K562 (cell line): ENCODE results near the gene LCP2. TPM values are rescaled to one million over a fixed set of nuclear protein-coding genes. Genes with fewer than 3 reads are reported as not detected.
A peak's percentile ranks its signal among the peaks of the same experiment; 100 is the strongest.

Experiments
- ARID3B ChIP-seq: fragments of 250-450 bp; sonication (Bioruptor Pico); IDR thresholded peaks from 2 replicates; pipeline ENCODE4 v1.4.0; 2020; ENCODE audit warnings: borderline replicate concordance
- BRCA1 ChIP-seq, 2 experiments: fragments of 450-650 bp in 1 of 2; sonication (generic) in 1 of 2; formaldehyde crosslinking in 1 of 2; IDR thresholded peaks; 2 replicates each; pipeline versions ENCODE4 v1.5.0 to v1.6.1; 2017 to 2020; ENCODE audit warnings: mild to moderate bottlenecking in 1 of 2, missing genetic modification reagents in 1 of 2
- CBX1 ChIP-seq: sonication (generic); IDR thresholded peaks from 2 replicates; pipeline ENCODE4 v1.6.1; 2016; ENCODE audit warnings: antibody characterized with exemption, low read depth, mild to moderate bottlenecking
- HDGF ChIP-seq: fragments of 450-650 bp; IDR thresholded peaks from 2 replicates; pipeline ENCODE4 v1.6.1; 2016
- KDM5B ChIP-seq: fragments of 200-600 bp; sonication (generic); IDR thresholded peaks from 2 replicates; pipeline ENCODE4 v1.6.1; 2012; ENCODE audit warnings: low read depth, mild to moderate bottlenecking, moderate library complexity, low read length, control low read depth, inconsistent platforms; ENCODE audit not compliant: insufficient replicate concordance
- L3MBTL2 ChIP-seq: fragments of 450-650 bp; IDR thresholded peaks from 2 replicates; pipeline ENCODE4 v1.6.1; 2016; ENCODE audit warnings: mild to moderate bottlenecking, moderate library complexity
- NEUROD1 ChIP-seq: fragments of 150-350 bp; IDR thresholded peaks from 2 replicates; pipeline ENCODE4 v1.6.1; 2014; ENCODE audit warnings: borderline replicate concordance, low read length, low read depth; ENCODE audit not compliant: partially characterized antibody
- NRF1 ChIP-seq, 2 experiments: fragments of 450-650 bp; IDR thresholded peaks in 1 of 2; conservative IDR thresholded peaks in 1 of 2; 2 replicates each; pipeline ENCODE4 v1.6.1; 2014; ENCODE audit warnings: mild to moderate bottlenecking in 2 of 2
- SMAD4 ChIP-seq: fragments of 250-450 bp; sonication (Bioruptor Pico); conservative IDR thresholded peaks from 2 replicates; pipeline ENCODE4 v1.8.0; 2021; ENCODE audit warnings: inconsistent platforms, mild to moderate bottlenecking, moderate library complexity
- ZBTB26 ChIP-seq: fragments of 450-650 bp; formaldehyde crosslinking; IDR thresholded peaks from 2 replicates; pipeline ENCODE4 v1.4.0; 2022; ENCODE audit warnings: missing genetic modification characterization
- ZNF282 ChIP-seq: sonication (generic); formaldehyde crosslinking; IDR thresholded peaks from 2 replicates; pipeline ENCODE4 v1.8.1; 2023; ENCODE audit warnings: missing genetic modification reagents
- ZNF639 ChIP-seq, 2 experiments: fragments of 200-800 bp in 1 of 2; sonication (Bioruptor generic) in 1 of 2; sonication (generic) in 1 of 2; formaldehyde crosslinking in 1 of 2; IDR thresholded peaks in 1 of 2; conservative IDR thresholded peaks in 1 of 2; 2 replicates each; pipeline versions ENCODE4 v1.5.0 to v1.6.1; 2016 to 2020; ENCODE audit warnings: missing compliant biosample characterization in 1 of 2, missing genetic modification characterization in 1 of 2, missing genetic modification reagents in 1 of 2
- polyA plus RNA-seq, 8 experiments: library from polyadenylated mRNA; depleted of rRNA in 4 of 8; stranded (reverse) in 5 of 8; unstranded in 3 of 8; fragments of >200 nt; fragmentation: Nextera tagmentation in 2 of 8; fragmentation: Illumina TruSeq in 1 of 8; extraction: Ambion mirVana in 2 of 8; extraction: Trizol in 1 of 8; gene quantifications; 2 replicates each; pipeline versions ENCODE4 v1.2.1 to v1.2.3, GENCODE V29; 2011 to 2014; ENCODE audit warnings: inconsistent platforms in 1 of 8, missing spikeins in 1 of 8
- total RNA-seq, 7 experiments: library from RNA; depleted of rRNA in 6 of 7; stranded (reverse); fragments of >200 nt in 6 of 7; fragmentation: Illumina TruSeq in 2 of 7; extraction: Trizol in 2 of 7; gene quantifications; 2 replicates each; pipeline versions ENCODE4 v1.2.1 to v1.2.3, GENCODE V29; 2011 to 2021; ENCODE audit warnings: low replicate concordance in 1 of 7

LCP2 gene
- total and polyA plus RNA-seq, 9 of the 15 experiments (the other 6 are each of a cell fraction or from before 2014, with no cell fraction given): 4.0 to 31.3 (median 14.6) TPM

- TF ChIP-seq KDM5B (no peak), SMAD4 (CRISPR knock-in tag) (peak; percentile 65; the same call in 1 of the 2 replicates), ZBTB26 (CRISPR knock-in tag) (no peak), L3MBTL2 (peak; percentile 56; the same call in 1 of the 2 replicates), CBX1 (peak; percentile 22; the same call in 1 of the 2 replicates), NEUROD1 (peak; percentile 65), ARID3B (CRISPR knock-in tag) (no peak), HDGF (no peak), NRF1 (conservative IDR thresholded peaks at IDR 0.05 in 1 of 2, IDR thresholded peaks at IDR 0.05 in 1 of 2) (peak; percentile 20 to 40; a peak in 3 of 4 replicates), ZNF639 (CRISPR knock-in tag; conservative IDR thresholded peaks at IDR 0.05 in 1 of 2, IDR thresholded peaks at IDR 0.05 in 1 of 2) (0 out of 4 replicates have a peak, but pooled peaks of 1 of the 2 experiments have one; percentile 50), ZNF282 (CRISPR knock-in tag) (no peak), BRCA1 (IDR thresholded peaks at IDR 0.05) (no peak), BRCA1 (CRISPR knock-in tag; IDR thresholded peaks at IDR 0.05) (no peak)
- TF ChIP-seq, all 486 proteins: peak for 103
Observed at GRCh38 chr5:170306381-170306831, 8.8 kb upstream of the LCP2 start (continued).
